B cell (primary cell): ENCODE results near the gene DNHD1.

Experiments used
- CTCF ChIP-seq: fragments of 200-600 bp; IDR thresholded peaks from one replicate; pipeline ENCODE4 v1.8.0; 2022; ENCODE audit warnings: antibody characterized with exemption, mild to moderate bottlenecking
- EZH2 ChIP-seq: IDR thresholded peaks from 2 replicates; pipeline ENCODE4 v1.6.1; 2012; ENCODE audit warnings: borderline replicate concordance, low read depth, mild to moderate bottlenecking, moderate library complexity, low read length; ENCODE audit not compliant: insufficient read depth, poor library complexity, severe bottlenecking

GRCh38 chr11:6542727-6543126 is 45.6 kb downstream of the DNHD1 start:
- TF ChIP-seq CTCF (no peak), EZH2 (no peak)
